HG02759 (cell line): Measurements from ENCODE around the gene CCDC183.
A peak's percentile ranks its signal among the peaks of the same experiment; 100 is the strongest.

ENCODE experiments used
- ATAC-seq: cut with Tn5 transposase; IDR thresholded peaks from one replicate; pipeline ENCODE4 v1.9.1; 2021; ENCODE audit warnings: mild to moderate bottlenecking, moderate library complexity; ENCODE audit not compliant: unreplicated experiment

CCDC183 gene

DNA sequence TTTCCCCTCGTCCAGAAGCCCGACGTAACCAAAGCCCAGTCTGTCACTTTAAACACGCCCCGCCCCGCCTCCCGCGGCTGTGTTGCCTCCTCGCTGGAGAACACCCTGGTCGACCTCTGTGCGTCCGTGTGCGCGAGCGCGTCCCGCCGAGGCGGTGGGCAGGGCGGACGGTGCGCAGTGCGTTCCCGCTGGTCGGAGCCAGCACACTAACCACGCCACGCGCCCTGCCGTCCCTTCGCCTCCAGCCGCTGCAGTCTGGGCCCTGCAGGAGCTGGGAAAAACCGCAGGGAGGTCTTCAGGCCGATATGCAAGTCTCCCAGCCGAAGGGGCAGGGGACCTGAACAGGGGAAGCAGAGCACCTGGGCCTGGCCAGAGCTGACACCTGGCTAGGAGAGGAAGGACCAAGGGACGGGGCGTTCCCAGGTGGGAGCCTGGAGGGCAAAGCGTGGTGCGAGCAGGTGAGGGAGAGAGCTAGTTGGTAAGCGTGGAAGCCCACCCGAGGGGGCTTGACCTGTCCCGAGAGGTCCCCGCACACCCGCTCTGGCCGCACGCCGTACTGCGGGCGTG is 51.8 kb downstream of the CCDC183 start:
- no peak for ATAC-seq

- no peak for ATAC-seq
Observed at GRCh38 chr9:136848393-136849037, 52.4 kb downstream of the CCDC183 start.

DNA sequence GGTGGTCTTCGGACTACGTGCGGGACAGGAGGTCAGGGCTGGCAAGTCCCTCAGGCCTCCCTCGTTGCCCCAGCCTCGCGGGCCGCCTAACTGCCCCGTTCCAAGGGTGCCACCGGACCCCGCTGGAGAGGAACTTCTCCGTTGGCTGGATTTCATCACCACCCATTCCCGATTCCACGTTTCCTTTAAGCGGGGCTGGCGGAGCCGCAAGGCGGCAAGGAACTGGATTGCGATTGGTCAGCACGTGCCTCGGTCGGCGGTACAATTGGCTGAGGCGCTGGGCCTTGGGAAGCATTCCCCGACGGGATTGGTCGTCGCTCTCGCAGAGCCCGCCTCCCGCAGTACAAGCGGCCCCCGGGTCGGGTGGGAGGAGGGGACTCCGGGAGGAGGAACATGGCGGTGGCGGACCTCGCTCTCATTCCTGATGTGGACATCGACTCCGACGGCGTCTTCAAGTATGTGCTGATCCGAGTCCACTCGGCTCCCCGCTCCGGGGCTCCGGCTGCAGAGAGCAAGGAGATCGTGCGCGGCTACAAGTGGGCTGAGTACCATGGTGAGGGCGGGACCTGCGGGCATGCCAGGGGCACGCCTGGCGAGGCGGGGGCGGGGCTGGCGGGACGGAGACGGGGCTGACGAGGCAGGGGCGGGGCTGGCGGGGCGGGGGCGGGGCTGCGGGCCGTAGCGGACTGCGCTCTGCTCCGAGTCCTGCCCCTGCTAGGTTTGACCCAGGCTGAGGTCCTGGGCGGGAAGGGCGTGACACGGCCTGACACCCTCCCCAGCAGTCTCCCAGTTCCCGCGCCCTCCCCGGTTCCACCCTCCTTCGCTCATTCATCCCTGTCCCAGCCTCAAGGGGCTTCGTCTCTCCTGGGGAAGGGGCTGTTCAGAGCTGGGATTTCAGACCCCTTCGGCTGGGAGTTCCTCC is 53.2 kb downstream of the CCDC183 start, which contains the start of gene PHPT1:
PHPT1 (plus strand) TSS at position 372 of the 922 bp plus-strand sequence; CDS start at position 394, 22 bp downstream.
- ATAC-seq: peak; percentile 79

DNA sequence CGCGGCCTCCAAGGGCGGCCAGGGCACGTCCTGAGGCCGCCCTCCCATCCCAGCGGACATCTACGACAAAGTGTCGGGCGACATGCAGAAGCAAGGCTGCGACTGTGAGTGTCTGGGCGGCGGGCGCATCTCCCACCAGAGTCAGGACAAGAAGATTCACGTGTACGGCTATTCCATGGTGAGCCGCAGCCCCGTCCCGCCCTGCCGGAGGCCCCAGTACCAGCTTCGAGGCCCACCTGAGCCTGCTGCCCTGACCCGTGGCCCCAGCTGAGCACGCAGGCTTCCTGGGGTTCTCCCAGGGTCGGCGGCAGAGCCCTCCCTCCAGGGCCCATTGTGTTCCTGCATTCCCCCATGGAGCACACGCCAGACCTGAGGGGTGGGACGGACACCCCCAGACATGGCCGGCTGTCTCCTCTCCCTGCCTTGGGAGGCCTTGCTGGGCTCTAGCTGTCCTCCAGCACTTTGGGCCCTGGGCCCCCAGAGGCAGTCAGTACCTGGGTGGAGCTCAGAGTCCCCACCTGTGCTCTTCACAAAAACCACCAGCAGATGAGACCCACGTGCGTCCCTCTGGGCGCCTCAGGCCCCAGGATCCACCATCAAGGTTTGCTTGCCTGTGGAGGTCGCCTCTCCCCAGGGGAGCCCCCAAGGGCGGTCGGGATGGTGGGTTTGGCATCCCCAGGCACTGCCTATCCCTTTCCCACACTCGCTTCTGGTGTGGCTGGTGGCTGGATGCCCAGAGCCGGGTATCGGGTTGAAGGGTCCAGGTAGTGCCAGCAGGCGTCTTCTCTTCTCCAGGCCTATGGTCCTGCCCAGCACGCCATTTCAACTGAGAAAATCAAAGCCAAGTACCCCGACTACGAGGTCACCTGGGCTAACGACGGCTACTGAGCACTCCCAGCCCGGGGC is 54.1 kb downstream of the CCDC183 start:
- ATAC-seq: no peak

GRCh38 chr9:136850866-136851775 is 55.0 kb downstream of the CCDC183 start:
- ATAC-seq: no peak

GRCh38 chr9:136851941-136852663 is 56.0 kb downstream of the CCDC183 start, which contains the start of gene MAMDC4:
Gene MAMDC4 (plus strand): TSS chr9:136852346. CDS start chr9:136852417, 71 bp downstream.
- no peak for ATAC-seq

DNA sequence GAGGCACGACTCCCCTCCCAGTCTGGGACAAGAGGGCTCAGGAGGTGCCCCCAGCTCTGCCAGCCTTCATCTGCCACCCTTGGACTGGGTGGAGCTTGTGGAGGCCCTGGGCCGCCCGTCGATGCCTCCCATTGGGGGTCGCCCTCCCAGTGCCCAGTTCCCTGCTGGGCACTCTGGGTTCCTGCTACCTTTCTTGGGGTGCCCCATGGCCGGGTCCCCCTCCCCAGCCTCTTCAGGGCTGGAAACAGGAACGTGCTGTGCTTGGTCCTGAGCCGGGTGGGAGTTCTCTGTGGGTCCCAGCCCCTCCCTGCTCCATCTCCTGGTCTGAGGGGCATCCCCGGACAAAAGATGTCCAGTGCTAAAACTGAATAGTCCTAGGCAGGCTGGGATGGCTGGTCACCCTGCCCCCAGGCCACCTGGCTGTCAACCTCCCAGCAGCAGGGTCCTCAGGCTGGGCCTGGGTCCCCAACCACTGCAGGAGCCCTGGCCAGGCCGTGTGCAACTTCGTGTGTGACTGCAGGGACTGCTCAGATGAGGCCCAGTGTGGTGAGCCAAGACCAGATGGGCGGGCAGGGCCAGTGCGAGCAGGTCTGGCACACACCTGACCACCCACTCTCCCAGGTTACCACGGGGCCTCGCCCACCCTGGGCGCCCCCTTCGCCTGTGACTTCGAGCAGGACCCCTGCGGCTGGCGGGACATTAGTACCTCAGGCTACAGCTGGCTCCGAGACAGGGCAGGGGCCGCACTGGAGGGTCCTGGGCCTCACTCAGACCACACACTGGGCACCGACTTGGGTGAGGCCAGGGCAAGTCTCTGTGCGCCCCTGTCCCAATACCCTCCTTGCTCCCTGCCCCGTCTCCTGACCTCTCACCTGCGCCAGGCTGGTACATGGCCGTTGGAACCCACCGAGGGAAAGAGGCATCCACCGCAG is 56.8 kb downstream of the CCDC183 start:
- no peak for ATAC-seq

GRCh38 chr9:136853596-136854112 is 57.5 kb downstream of the CCDC183 start:
- ATAC-seq: no peak

- ATAC-seq: no peak
Observed at GRCh38 chr9:136854113-136854841, 58.1 kb downstream of the CCDC183 start.

DNA sequence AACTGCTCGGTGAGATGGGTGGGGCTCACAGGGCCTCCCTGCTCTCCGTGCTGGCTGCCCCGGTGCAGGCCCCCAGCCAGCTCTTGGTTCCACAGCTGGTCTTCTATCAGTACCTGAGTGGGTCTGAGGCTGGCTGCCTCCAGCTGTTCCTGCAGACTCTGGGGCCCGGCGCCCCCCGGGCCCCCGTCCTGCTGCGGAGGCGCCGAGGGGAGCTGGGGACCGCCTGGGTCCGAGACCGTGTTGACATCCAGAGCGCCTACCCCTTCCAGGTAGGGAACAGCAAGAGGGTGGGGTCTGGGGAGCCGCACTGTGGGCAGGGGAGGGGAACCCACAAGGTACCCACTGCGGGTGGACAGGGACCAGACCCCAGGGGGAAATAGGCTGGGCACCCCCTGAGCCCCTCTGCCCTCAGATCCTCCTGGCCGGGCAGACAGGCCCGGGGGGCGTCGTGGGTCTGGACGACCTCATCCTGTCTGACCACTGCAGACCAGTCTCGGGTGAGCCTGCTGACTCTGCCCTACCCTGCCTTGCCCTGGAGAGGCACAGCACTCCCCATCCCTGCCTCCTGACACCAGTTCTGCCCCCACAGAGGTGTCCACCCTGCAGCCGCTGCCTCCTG is 58.8 kb downstream of the CCDC183 start:
- ATAC-seq: no peak

DNA sequence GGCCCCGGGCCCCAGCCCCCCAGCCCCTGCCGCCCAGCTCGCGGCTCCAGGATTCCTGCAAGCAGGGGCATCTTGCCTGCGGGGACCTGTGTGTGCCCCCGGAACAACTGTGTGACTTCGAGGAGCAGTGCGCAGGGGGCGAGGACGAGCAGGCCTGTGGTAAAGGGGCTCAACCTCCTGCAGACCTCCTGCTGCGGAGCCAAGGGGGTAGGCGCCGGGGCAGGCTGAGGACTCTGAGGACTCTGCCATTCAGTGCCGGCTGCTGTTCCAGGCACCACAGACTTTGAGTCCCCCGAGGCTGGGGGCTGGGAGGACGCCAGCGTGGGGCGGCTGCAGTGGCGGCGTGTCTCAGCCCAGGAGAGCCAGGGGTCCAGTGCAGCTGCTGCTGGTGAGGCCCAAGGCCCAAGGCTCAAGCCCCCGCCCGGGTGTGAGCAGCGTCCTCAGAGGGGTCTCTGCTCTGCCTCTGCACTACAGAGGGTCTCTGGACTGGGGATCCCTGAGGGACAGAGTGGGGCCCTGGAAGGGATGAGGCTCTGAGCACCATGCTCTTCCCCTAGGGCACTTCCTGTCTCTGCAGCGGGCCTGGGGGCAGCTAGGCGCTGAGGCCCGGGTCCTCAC is 59.4 kb downstream of the CCDC183 start:
- ATAC-seq: no peak

- ATAC-seq: no peak
Observed at GRCh38 chr9:136856079-136856476, 59.9 kb downstream of the CCDC183 start.

- no peak for ATAC-seq
Observed at GRCh38 chr9:136856541-136857141, 60.5 kb downstream of the CCDC183 start.

- no peak for ATAC-seq
Observed at GRCh38 chr9:136857166-136857565, 61.0 kb downstream of the CCDC183 start.
